Urinary bladder (tissue), 4 donors: ENCODE data around the gene TMEM38A. TPM values are rescaled to one million over a fixed set of nuclear protein-coding genes. Genes with fewer than 3 reads are reported as not detected.
"Not testable (repeated sequence)": the region's sequence is repeated elsewhere in the genome, so short reads cannot be mapped to it uniquely, and the experiment has no call there.

Experiments used
- DNase-seq: peaks from one replicate; pipeline ENCODE4 v3.0.0-alpha.2; 2015; ENCODE audit errors: extremely low spot score
- H3K27ac ChIP-seq: one replicate; pipeline ENCODE4 v1.5.1; 2013; ENCODE audit warnings: low read depth, mild to moderate bottlenecking, moderate library complexity
- H3K36me3 ChIP-seq: one replicate; pipeline ENCODE4 v1.6.1; 2013; ENCODE audit warnings: mild to moderate bottlenecking, moderate library complexity; ENCODE audit not compliant: insufficient read depth
- H3K4me1 ChIP-seq: one replicate; pipeline ENCODE4 v1.6.1; 2013; ENCODE audit warnings: mild to moderate bottlenecking, moderate library complexity; ENCODE audit not compliant: insufficient read depth
- H3K4me3 ChIP-seq: one replicate; pipeline ENCODE4 v1.5.1; 2013; ENCODE audit warnings: low read depth, low read length
- WGBS: extraction: QIAGEN DNeasy Blood & Tissue Kit; methylation state at CpG from one replicate; pipeline ENCODE4 v1.1.7; 2013; 5-methylcytosine and 5-hydroxymethylcytosine counted together
- polyA plus RNA-seq: library from polyadenylated mRNA; stranded (reverse); fragments of 200-250 nt; gene quantifications from one replicate; pipeline ENCODE4 v1.2.3, GENCODE V29; 2013
- total RNA-seq: library from RNA; depleted of rRNA; stranded (reverse); fragments of >200 nt; gene quantifications from one replicate; pipeline ENCODE4 v1.2.3, GENCODE V29; 2014
- donor health status: healthy with polysubstance abuse.
- donor health status: healthy.

The TMEM38A gene
- total and polyA plus RNA-seq, 2 donors, result 4.2 to 8.0 TPM

DNA sequence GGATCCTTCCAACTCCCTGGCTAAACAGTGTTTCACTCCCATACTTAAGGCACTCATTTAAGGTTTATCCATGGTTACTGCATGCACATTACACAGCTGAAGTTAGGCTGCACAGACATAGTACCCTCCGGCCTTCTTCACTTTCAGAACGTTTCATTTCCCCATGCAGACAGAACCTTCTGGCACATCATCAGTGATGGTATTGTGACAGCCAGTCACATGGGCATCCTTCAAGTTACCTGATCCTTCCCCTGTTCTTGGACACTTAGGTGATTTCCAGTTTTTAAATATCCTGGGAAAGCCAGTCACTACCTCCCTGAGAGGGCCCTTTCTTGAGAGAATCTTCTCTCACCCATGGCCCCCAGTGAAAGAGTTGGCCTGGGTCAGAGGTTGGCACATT, 10.1 kb upstream of the TMEM38A start:
- DNase-seq, result no peak
- Histone ChIP-seq H3K27ac (no peak overlapping the region), H3K4me3 (no peak overlapping the region), H3K36me3 (peaks cover 5% of the 10 kb centered on the region), H3K4me1 (no peaks in the 10 kb centered on the region)
- 82% methylated on average over 2 of the region's 2 CpGs for WGBS

DNA sequence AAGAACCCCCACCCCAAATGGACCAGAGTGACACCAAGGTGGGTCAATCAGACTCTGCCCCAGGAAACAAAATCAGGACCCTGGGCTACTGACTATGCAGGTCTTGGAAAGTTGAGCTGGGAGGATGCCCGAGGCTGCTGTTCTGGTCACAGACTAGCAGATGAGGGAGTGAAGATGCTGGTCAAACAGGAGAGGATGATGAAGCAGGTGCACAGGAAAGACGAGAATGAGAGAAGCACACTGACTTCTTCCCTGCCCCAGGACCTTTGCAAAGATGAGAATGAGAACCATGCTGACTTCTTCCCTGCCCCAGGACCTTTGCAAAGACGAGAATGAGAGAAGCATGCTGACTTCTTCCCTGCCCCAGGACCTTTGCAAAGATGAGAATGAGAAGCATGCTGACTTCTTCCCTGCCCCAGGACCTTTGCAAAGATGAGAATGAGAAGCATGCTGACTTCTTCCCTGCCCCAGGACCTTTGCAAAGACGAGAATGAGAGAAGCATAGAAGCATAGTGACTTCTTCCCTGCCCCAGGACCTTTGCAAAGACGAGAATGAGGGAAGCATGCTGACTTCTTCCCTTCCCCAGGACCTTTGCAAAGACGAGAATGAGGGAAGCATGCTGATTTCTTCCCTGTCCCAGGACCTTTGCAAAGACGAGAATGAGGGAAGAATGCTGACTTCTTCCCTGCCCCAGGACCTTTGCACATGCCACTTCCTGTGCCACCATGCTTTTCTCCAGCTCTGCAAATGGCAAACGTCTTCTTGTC, 9.3 kb upstream of the TMEM38A start:
- DNase-seq, H3K36me3 ChIP-seq, H3K4me1 ChIP-seq, H3K27ac ChIP-seq, H3K4me3 ChIP-seq: not testable (repeated sequence)
- WGBS, result 92% methylated on average over 8 of the region's 8 CpGs

DNA sequence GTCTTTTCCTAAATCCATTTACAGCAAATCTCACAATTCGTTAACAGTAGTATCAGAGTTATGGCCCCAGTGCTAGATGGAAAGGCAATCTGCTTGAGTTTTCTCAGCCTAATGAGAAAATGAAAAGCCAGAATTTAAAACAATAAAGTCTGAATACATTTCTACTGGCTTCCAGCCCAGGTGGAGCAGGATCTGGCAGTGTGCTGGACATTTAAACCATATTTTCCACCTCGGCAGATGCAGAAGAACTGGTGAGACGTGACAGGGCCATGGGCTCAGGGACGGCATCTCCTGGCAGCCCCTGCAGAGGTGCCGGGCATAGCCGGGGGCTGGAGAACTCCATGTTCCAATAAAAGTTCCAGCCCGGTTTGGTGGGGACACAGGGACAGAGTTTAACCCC, 8.1 kb upstream of the TMEM38A start:
- Histone ChIP-seq H3K4me3 (no peak overlapping the region), H3K36me3 (peaks cover 5% of the 10 kb centered on the region), H3K4me1 (no peaks in the 10 kb centered on the region), H3K27ac (no peak overlapping the region)
- WGBS, result 61% methylated on average over 7 of the region's 7 CpGs
- no peak for DNase-seq

DNA sequence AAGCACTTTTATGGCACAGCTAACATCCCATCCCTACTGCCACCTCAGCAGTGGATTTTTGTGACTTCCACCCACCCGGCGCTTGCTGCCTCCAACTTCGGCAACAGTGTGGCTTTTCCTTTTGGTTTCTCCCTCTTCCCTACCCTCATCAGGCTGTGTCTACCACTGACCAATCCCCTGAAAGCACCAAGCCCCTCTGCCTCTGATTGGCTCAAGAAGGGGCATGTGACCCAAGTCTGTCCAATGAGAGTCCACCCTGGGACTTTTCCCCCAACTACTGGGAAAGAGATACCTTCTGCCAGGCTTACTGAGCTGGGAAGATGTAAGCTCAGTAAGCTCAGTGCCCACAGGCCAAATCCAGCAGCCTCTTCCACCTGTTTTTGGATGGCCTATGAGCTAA, 6.8 kb upstream of the TMEM38A start:
- Histone ChIP-seq H3K27ac (no peak overlapping the region), H3K36me3 (peaks cover 7% of the 10 kb centered on the region), H3K4me1 (no peaks in the 10 kb centered on the region), H3K4me3 (no peak overlapping the region)
- WGBS, result 95% methylated on average over 3 of the region's 3 CpGs
- DNase-seq, result no peak

DNA sequence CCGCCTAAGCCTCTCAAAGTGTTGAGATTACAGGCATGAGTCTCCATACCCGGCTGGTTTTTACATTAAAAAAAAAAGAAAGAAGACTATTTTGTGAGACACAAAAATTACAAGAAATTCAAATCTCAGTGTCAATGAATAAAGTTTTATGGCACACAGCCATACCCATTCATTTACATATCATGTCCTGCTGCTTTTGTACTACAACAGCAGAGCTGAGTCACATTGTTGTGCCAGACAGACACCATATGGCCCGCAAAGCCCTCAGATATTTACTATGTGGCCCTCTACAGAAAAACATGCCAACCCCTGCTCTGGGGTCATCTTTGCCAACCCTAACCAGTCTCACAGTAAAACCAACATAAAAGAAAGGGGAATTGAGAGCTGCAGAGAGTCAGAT, 6.3 kb upstream of the TMEM38A start:
- no peak for DNase-seq
- Histone ChIP-seq H3K4me1 (no peaks in the 10 kb centered on the region), H3K27ac (no peak overlapping the region), H3K4me3 (no peak overlapping the region), H3K36me3 (peaks cover 7% of the 10 kb centered on the region)
- WGBS, result 90% methylated on average over 3 of the region's 3 CpGs

DNA sequence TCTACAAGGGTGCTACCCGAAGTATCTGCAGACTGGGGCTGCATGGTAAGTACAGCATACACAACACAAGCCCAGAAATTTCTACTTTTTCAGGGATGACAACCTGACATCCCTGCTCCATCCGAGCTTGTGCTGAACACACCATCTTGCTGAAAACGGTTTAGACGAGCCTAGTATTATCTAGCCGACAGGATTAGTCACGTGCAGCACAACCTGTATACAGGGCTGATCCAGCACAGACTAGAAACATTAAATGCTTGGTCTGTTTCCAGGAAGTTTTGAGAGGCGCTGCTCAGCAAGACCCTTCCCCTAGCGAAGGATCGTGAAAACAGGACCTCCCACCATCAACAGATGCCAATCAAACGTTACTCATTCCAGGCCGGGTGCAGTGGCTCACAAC, 5.2 kb upstream of the TMEM38A start:
- H3K36me3 ChIP-seq, result peaks cover 7% of the 10 kb centered on the region
- H3K4me3 ChIP-seq, result no peak overlapping the region
- no peak overlapping the region for H3K27ac ChIP-seq
- H3K4me1 ChIP-seq, result no peaks in the 10 kb centered on the region
- WGBS, result 80% methylated on average over 11 of the region's 11 CpGs
- DNase-seq, result no peak

DNA sequence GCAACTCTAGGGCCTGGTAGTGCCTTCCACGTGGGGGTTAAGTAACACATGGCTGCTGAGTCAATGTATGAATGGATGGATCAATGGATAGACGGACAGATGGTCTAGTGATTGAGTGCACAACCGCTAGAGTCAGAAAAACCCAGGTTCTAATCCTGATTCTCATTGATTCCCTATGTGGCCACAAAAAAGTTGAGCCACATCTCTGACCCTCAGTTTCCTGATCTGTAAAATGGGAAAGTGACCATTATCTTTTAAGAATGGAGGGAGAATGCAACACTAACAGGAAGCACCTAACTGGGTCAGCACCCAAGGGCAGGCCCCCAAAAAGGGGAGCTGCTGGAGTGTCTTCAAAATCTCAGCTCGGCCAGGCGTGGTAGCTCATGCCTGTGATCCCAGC, 3.6 kb upstream of the TMEM38A start:
- DNase-seq, result no peak
- H3K36me3 ChIP-seq, result peaks cover 7% of the 10 kb centered on the region
- no peaks in the 10 kb centered on the region for H3K4me1 ChIP-seq
- H3K27ac ChIP-seq, result no peak overlapping the region
- H3K4me3 ChIP-seq, result no peak overlapping the region
- 93% methylated on average over 5 of the region's 5 CpGs for WGBS

DNA sequence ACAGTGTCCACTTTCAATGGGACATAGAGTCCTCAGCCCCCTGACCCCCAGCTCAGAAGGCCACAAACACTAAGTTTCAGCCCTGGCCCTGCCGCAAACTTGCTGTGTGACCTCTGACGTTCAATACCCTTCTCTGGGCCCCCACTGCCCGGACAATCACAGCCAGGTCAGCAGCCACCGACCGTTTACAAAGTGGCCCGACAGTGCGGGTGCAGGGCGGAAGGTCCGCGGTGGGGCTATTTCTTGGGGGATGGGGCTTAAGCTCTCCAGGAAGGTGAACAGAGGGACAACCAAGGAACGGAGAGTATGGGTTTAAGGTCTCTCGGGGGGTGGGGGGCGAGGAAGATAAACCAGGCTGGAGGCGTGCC, 1.5 kb upstream of the TMEM38A start:
- Histone ChIP-seq H3K36me3 (peaks cover 4% of the 10 kb centered on the region), H3K4me3 (peak overlapping the region; percentile 66), H3K4me1 (no peaks in the 10 kb centered on the region), H3K27ac (no peak overlapping the region)
- no peak for DNase-seq
- WGBS, result 2% methylated on average over 14 of the region's 14 CpGs

DNA sequence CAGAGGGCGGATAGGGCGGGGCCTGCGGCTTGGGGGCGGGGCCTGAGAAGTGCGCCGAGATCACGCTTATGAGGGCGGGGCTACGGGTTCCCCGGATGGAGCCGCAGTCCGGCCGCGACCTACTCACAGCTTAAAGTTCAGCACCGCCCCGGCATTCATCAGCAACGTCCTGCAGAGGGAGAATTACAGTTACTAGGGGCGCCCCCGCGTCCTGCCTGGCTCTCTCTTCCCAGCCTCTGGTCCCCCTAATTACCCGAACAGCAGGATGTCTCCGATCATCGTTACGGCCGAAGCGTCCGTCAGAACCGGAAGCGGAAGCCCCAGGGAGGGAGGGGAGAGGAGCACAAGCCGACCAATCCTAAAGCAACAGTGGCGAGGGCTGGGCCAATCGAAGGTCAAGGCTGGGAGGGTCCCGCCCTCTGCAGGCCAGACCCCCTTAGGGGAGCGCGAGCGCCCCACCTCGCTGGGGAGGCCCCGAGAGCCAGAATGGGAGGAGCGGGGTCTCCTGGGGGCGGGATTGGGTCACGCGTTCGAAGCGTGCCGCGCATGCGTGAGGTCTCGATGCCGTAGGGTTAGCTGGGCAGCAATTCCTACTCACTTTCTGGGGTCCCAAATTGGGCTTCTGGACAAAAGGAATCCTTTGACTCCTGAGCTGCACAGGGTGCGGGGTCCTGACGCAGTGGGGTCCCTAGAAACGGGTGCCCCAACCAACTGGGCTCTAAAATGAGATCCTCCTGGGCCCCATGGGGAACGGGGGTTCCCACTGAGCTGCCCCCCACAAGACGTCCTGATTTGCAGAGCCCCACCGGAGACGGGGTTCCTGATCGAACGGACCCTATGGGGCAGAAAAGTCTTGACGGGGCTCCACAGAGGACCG, 869 bp upstream of the TMEM38A start, which contains the start of gene SMIM7:
SMIM7 (minus strand) TSS at position 313 of the 877 bp plus-strand sequence; CDS start at position 279, 34 bp downstream.
- WGBS, result under 1% methylated on average over 60 of the region's 60 CpGs
- peaks cover 3% of the 10 kb centered on the region for H3K36me3 ChIP-seq
- peak; percentile 98 for DNase-seq
- H3K4me1 ChIP-seq, result no peaks in the 10 kb centered on the region
- H3K4me3 ChIP-seq, result peak within 1 kb of the TSS; percentile 66
- H3K27ac ChIP-seq, result peak within 1 kb of the TSS; percentile 81

DNA sequence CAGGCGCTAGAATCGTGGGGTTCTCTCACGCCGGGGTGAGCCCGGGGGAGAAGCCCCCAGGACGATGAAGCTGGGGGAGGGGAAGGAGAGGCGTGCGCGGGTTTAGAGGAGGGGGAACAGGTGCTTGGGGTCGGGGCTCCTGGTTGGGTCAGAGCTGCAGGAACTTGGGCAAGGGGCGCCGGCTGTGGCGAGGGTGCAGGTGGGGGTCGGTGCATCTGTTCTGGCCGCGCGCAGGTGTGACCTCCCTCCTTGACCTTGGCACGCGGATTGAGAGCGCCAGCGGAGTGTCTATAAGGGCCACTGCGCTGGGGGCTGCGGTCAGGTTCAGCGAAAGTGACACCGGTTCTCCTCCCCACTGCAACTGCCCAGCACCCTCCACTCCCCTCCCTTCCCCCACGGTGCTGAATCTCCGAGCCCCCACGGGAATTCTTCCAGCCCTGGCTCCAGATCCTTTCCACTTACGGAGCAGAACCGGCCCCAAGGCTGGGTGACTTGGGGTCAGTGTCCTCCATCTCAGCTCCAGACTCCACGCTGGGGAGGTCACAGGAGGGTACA, 618 bp downstream of the TMEM38A start:
- H3K36me3 ChIP-seq, result peaks cover 2% of the 10 kb centered on the region
- no peaks in the 10 kb centered on the region for H3K4me1 ChIP-seq
- no peak for DNase-seq
- WGBS, result 2% methylated on average over 31 of the region's 31 CpGs
- no peak overlapping the region for H3K27ac ChIP-seq
- peak overlapping the region; percentile 66 for H3K4me3 ChIP-seq

DNA sequence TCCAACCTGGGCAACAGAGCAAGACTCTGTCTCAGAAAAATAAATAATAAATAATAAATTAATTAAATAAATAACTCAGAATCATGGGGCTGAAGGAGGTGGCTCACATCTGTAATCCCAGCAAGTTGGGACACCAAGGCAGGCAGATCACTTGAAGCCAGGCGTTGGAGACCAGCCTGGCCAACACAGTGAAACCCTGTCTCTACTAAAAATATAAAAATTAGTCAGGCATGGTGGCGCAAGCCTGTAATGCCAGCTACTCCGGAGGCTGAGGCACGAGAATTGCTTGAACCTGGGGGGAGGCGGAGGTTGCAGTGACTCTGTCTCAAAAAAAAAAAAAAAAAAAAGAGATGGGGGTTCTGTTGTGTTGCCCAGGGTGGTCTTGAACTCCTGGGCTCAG, 7.2 kb downstream of the TMEM38A start:
- Histone ChIP-seq H3K36me3 (no peaks in the 10 kb centered on the region), H3K27ac (no peak overlapping the region), H3K4me3 (no peak overlapping the region), H3K4me1 (no peaks in the 10 kb centered on the region)
- 95% methylated on average over 5 of the region's 5 CpGs for WGBS
- no peak for DNase-seq

DNA sequence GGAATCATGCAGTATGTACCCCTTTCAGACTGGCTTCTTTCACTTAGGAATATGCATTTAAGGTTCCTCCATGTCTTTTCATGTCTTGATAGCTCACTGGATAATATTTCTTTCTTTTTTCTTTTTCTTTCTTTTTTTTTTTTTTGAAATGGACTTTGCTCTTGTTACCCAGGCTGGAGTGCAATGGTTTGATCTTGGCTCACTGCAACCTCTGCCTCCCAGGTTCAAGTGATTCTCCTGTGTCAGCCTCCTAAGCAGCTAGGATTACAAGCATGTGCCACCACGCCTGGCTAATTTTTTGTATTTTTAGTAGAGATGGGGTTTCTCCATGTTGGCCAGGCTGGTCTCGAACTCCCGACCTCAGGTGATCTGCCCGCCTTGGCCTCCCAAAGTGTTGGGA, 7.8 kb downstream of the TMEM38A start:
- DNase-seq, H3K4me1 ChIP-seq, H3K27ac ChIP-seq, H3K36me3 ChIP-seq, H3K4me3 ChIP-seq: not testable (repeated sequence)
- WGBS, result 96% methylated on average over 4 of the region's 4 CpGs

DNA sequence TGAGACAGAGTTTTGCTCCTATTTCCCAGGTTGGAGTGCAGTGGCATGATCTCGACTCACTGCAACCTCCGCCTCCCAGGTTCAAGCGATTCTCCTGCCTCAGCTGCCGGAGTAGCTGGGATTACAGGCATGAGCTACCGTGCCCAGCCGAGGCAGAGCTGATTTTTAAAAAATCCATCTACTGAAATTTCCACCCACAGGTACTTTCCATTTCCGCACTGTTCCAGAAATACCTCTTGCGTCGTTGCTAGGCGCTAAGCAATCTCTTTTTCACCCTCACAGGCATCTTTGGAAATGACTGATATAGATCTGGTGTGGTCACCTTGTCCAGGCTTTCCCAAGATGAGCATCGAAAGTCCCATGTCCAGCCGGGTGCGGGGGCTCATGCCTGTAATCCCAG, 9.4 kb downstream of the TMEM38A start:
- no peaks in the 10 kb centered on the region for H3K36me3 ChIP-seq
- H3K4me1 ChIP-seq, result no peaks in the 10 kb centered on the region
- WGBS, result 97% methylated on average over 13 of the region's 13 CpGs
- no peak overlapping the region for H3K4me3 ChIP-seq
- no peak overlapping the region for H3K27ac ChIP-seq
- no peak for DNase-seq
